Upper lobe of left lung (tissue), 4 donors: ENCODE data around the gene OR51Q1.

Experiments
- POLR2AphosphoS5 ChIP-seq, 2 donors: sonication (generic); formaldehyde crosslinking; IDR thresholded peaks; one replicate each; pipeline ENCODE4 v1.5.1; 2017; ENCODE audit warnings: antibody characterized with exemption in 2 of 2
- TF ChIP-seq, protein P1 (sequence below), 6 experiments: fragments of 450-650 bp in 4 of 6; fragments of 200-600 bp in 2 of 6; sonication (generic) in 2 of 6; IDR thresholded peaks; one replicate each; pipeline ENCODE4 v1.5.1; 2016 to 2019; ENCODE audit warnings: antibody characterized with exemption in 6 of 6

DNA sequence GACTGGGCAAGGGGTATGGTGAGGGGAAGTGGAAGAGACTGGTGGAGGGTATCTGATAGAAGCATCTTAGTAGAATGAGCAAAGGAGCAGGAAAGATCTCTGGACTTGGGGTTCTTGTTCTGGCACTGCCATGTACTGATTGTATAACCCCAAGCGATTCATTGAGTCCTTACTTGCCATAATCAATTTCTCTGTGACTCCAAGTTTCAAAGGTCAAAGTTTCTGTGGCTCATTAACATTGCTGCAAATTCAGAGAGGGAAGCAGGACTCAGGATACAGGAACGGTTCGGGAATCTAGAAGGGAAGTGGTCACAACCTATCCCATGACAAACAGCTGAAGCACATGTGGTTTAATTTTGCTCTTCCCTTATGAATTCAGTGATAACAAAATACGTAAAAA lies 27.5 kb downstream of the OR51Q1 start:
- TF ChIP-seq POLR2AphosphoS5 (IDR thresholded peaks at IDR 0.05): no peak
- TF ChIP-seq, protein P1, sequence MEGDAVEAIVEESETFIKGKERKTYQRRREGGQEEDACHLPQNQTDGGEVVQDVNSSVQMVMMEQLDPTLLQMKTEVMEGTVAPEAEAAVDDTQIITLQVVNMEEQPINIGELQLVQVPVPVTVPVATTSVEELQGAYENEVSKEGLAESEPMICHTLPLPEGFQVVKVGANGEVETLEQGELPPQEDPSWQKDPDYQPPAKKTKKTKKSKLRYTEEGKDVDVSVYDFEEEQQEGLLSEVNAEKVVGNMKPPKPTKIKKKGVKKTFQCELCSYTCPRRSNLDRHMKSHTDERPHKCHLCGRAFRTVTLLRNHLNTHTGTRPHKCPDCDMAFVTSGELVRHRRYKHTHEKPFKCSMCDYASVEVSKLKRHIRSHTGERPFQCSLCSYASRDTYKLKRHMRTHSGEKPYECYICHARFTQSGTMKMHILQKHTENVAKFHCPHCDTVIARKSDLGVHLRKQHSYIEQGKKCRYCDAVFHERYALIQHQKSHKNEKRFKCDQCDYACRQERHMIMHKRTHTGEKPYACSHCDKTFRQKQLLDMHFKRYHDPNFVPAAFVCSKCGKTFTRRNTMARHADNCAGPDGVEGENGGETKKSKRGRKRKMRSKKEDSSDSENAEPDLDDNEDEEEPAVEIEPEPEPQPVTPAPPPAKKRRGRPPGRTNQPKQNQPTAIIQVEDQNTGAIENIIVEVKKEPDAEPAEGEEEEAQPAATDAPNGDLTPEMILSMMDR (IDR thresholded peaks at IDR 0.05): no peak
